ENCODE results near the gene FARP1.

FARP1 gene

GRCh38 chr13:98343461-98343860, 200.6 kb downstream of the FARP1 start:
- Mint-ChIP-seq H3K4me1 (ENCODE audit: low read depth) (no peaks in the 10 kb centered on the region), H3K27me3 (peaks cover 15% of the 10 kb centered on the region), H3K4me3 (no peak overlapping the region)

GRCh38 chr13:98344392-98344791, 201.5 kb downstream of the FARP1 start:
- Mint-ChIP-seq H3K27me3 (peaks cover 7% of the 10 kb centered on the region), H3K4me3 (no peak overlapping the region), H3K9me3 (no peaks in the 10 kb centered on the region), H3K4me1 (ENCODE audit: low read depth) (no peaks in the 10 kb centered on the region), H3K36me3 (ENCODE audit: low read depth) (no peaks in the 10 kb centered on the region), H3K27ac (no peak overlapping the region)
- DNase-seq = no peak

More at GRCh38 chr13:98343461-98343860, 200.6 kb downstream of the FARP1 start:
- Mint-ChIP-seq H3K36me3 (ENCODE audit: low read depth) (no peaks in the 10 kb centered on the region), H3K27ac (no peak overlapping the region), H3K9me3 (no peaks in the 10 kb centered on the region)
- DNase-seq = no peak

GRCh38 chr13:98345107-98345935, 202.4 kb downstream of the FARP1 start:
- H3K9me3 Mint-ChIP-seq = no peaks in the 10 kb centered on the region
- no peaks in the 10 kb centered on the region for H3K4me1 Mint-ChIP-seq (ENCODE audit: low read depth)
- H3K4me3 Mint-ChIP-seq = no peak overlapping the region
- peaks cover 8% of the 10 kb centered on the region for H3K27me3 Mint-ChIP-seq
- no peaks in the 10 kb centered on the region for H3K36me3 Mint-ChIP-seq (ENCODE audit: low read depth)
- no peak for DNase-seq
- no peak overlapping the region for H3K27ac Mint-ChIP-seq

- no peaks in the 10 kb centered on the region for H3K36me3 Mint-ChIP-seq (ENCODE audit: low read depth)
- H3K4me3 Mint-ChIP-seq = no peak overlapping the region
- no peaks in the 10 kb centered on the region for H3K9me3 Mint-ChIP-seq
- H3K27ac Mint-ChIP-seq = no peak overlapping the region
- H3K4me1 Mint-ChIP-seq (ENCODE audit: low read depth) = no peaks in the 10 kb centered on the region
- peaks cover 6% of the 10 kb centered on the region for H3K27me3 Mint-ChIP-seq
- no peak for DNase-seq
Measured at GRCh38 chr13:98346904-98347636, 204.2 kb downstream of the FARP1 start.

- peaks cover 6% of the 10 kb centered on the region for H3K27me3 Mint-ChIP-seq
- H3K4me1 Mint-ChIP-seq (ENCODE audit: low read depth) = no peaks in the 10 kb centered on the region
- H3K36me3 Mint-ChIP-seq (ENCODE audit: low read depth) = no peaks in the 10 kb centered on the region
- no peak for DNase-seq
- H3K4me3 Mint-ChIP-seq = no peak overlapping the region
- H3K27ac Mint-ChIP-seq = no peak overlapping the region
- no peaks in the 10 kb centered on the region for H3K9me3 Mint-ChIP-seq
Measured at GRCh38 chr13:98347756-98348155, 204.9 kb downstream of the FARP1 start.

GRCh38 chr13:98348466-98349200, 205.7 kb downstream of the FARP1 start:
- H3K9me3 Mint-ChIP-seq = no peaks in the 10 kb centered on the region
- H3K36me3 Mint-ChIP-seq (ENCODE audit: low read depth) = no peaks in the 10 kb centered on the region
- no peak overlapping the region for H3K27ac Mint-ChIP-seq
- no peaks in the 10 kb centered on the region for H3K4me1 Mint-ChIP-seq (ENCODE audit: low read depth)
- no peak for DNase-seq
- H3K4me3 Mint-ChIP-seq = no peak overlapping the region
- H3K27me3 Mint-ChIP-seq = peaks cover 6% of the 10 kb centered on the region

- Mint-ChIP-seq H3K36me3 (ENCODE audit: low read depth) (no peaks in the 10 kb centered on the region), H3K4me1 (ENCODE audit: low read depth) (no peaks in the 10 kb centered on the region), H3K27me3 (peaks cover 6% of the 10 kb centered on the region), H3K27ac (no peak overlapping the region), H3K4me3 (no peak overlapping the region), H3K9me3 (no peaks in the 10 kb centered on the region)
- no peak for DNase-seq
Measured at GRCh38 chr13:98349731-98350305, 206.9 kb downstream of the FARP1 start.

GRCh38 chr13:98350746-98351330, 207.9 kb downstream of the FARP1 start:
- Mint-ChIP-seq H3K27me3 (peaks cover 6% of the 10 kb centered on the region), H3K4me3 (no peak overlapping the region)

GRCh38 chr13:98351636-98352035, 208.7 kb downstream of the FARP1 start:
- no peaks in the 10 kb centered on the region for H3K9me3 Mint-ChIP-seq
- H3K27ac Mint-ChIP-seq = no peak overlapping the region
- DNase-seq = no peak
- no peak overlapping the region for H3K4me3 Mint-ChIP-seq
- no peaks in the 10 kb centered on the region for H3K4me1 Mint-ChIP-seq (ENCODE audit: low read depth)
- H3K36me3 Mint-ChIP-seq (ENCODE audit: low read depth) = no peaks in the 10 kb centered on the region
- H3K27me3 Mint-ChIP-seq = peaks cover 6% of the 10 kb centered on the region

More at GRCh38 chr13:98350746-98351330, 207.9 kb downstream of the FARP1 start:
- H3K4me1 Mint-ChIP-seq (ENCODE audit: low read depth) = no peaks in the 10 kb centered on the region
- no peak overlapping the region for H3K27ac Mint-ChIP-seq
- H3K36me3 Mint-ChIP-seq (ENCODE audit: low read depth) = no peaks in the 10 kb centered on the region
- H3K9me3 Mint-ChIP-seq = no peaks in the 10 kb centered on the region
- DNase-seq = no peak

GRCh38 chr13:98352226-98352625, 209.3 kb downstream of the FARP1 start:
- no peaks in the 10 kb centered on the region for H3K4me1 Mint-ChIP-seq (ENCODE audit: low read depth)
- H3K9me3 Mint-ChIP-seq = no peaks in the 10 kb centered on the region
- no peak for DNase-seq
- no peak overlapping the region for H3K4me3 Mint-ChIP-seq
- no peak overlapping the region for H3K27ac Mint-ChIP-seq
- peaks cover 6% of the 10 kb centered on the region for H3K27me3 Mint-ChIP-seq
- H3K36me3 Mint-ChIP-seq (ENCODE audit: low read depth) = no peaks in the 10 kb centered on the region

GRCh38 chr13:98353750-98354149, 210.9 kb downstream of the FARP1 start:
- Mint-ChIP-seq H3K27ac (no peak overlapping the region), H3K27me3 (peaks cover 6% of the 10 kb centered on the region), H3K36me3 (ENCODE audit: low read depth) (no peaks in the 10 kb centered on the region), H3K4me3 (no peak overlapping the region), H3K9me3 (no peaks in the 10 kb centered on the region), H3K4me1 (ENCODE audit: low read depth) (no peaks in the 10 kb centered on the region)
- no peak for DNase-seq

- Mint-ChIP-seq H3K36me3 (ENCODE audit: low read depth) (no peaks in the 10 kb centered on the region), H3K27me3 (peaks cover 2% of the 10 kb centered on the region), H3K4me1 (ENCODE audit: low read depth) (no peaks in the 10 kb centered on the region), H3K9me3 (no peaks in the 10 kb centered on the region), H3K27ac (no peak overlapping the region), H3K4me3 (no peak overlapping the region)
- DNase-seq = no peak
Measured at GRCh38 chr13:98358937-98359336, 216.0 kb downstream of the FARP1 start.

- Mint-ChIP-seq H3K4me1 (ENCODE audit: low read depth) (no peaks in the 10 kb centered on the region), H3K9me3 (no peaks in the 10 kb centered on the region), H3K27me3 (peaks cover 2% of the 10 kb centered on the region), H3K36me3 (ENCODE audit: low read depth) (no peaks in the 10 kb centered on the region), H3K27ac (no peak overlapping the region), H3K4me3 (no peak overlapping the region)
- no peak for DNase-seq
Measured at GRCh38 chr13:98360545-98360944, 217.7 kb downstream of the FARP1 start.

GRCh38 chr13:98363326-98363725, 220.4 kb downstream of the FARP1 start:
- H3K4me3 Mint-ChIP-seq = no peak overlapping the region

More at GRCh38 chr13:98363326-98363725, 220.4 kb downstream of the FARP1 start:
- no peak overlapping the region for H3K27ac Mint-ChIP-seq
- H3K9me3 Mint-ChIP-seq = no peaks in the 10 kb centered on the region
- no peak for DNase-seq
- no peaks in the 10 kb centered on the region for H3K36me3 Mint-ChIP-seq (ENCODE audit: low read depth)
- peaks cover 2% of the 10 kb centered on the region for H3K27me3 Mint-ChIP-seq
- no peaks in the 10 kb centered on the region for H3K4me1 Mint-ChIP-seq (ENCODE audit: low read depth)
